Measurements from ENCODE around the gene MYOZ3. TPM values are rescaled to one million over a fixed set of nuclear protein-coding genes. Genes with fewer than 3 reads are reported as not detected.

The MYOZ3 gene
- total RNA-seq, 1 donor from 2014 or later, result 2.6 TPM

GRCh38 chr5:150619359-150620230, 41.5 kb upstream of the MYOZ3 start:
- TF ChIP-seq, protein P1, sequence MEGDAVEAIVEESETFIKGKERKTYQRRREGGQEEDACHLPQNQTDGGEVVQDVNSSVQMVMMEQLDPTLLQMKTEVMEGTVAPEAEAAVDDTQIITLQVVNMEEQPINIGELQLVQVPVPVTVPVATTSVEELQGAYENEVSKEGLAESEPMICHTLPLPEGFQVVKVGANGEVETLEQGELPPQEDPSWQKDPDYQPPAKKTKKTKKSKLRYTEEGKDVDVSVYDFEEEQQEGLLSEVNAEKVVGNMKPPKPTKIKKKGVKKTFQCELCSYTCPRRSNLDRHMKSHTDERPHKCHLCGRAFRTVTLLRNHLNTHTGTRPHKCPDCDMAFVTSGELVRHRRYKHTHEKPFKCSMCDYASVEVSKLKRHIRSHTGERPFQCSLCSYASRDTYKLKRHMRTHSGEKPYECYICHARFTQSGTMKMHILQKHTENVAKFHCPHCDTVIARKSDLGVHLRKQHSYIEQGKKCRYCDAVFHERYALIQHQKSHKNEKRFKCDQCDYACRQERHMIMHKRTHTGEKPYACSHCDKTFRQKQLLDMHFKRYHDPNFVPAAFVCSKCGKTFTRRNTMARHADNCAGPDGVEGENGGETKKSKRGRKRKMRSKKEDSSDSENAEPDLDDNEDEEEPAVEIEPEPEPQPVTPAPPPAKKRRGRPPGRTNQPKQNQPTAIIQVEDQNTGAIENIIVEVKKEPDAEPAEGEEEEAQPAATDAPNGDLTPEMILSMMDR (conservative IDR thresholded peaks at IDR 0.05), result no peak
- H3K4me3 Mint-ChIP-seq, result no peak overlapping the region
- peaks cover 25% of the 10 kb centered on the region for H3K4me1 Mint-ChIP-seq
- no peak for DNase-seq (ENCODE audit: low read depth, low spot score)
- no peaks in the 10 kb centered on the region for H3K9me3 Mint-ChIP-seq
- H3K27me3 Mint-ChIP-seq (ENCODE audit: low read depth), result peaks cover 35% of the 10 kb centered on the region
- no peak overlapping the region for H3K27ac Mint-ChIP-seq (ENCODE audit: unreplicated experiment)
- H3K36me3 Mint-ChIP-seq (ENCODE audit: low read depth), result no peaks in the 10 kb centered on the region

DNA sequence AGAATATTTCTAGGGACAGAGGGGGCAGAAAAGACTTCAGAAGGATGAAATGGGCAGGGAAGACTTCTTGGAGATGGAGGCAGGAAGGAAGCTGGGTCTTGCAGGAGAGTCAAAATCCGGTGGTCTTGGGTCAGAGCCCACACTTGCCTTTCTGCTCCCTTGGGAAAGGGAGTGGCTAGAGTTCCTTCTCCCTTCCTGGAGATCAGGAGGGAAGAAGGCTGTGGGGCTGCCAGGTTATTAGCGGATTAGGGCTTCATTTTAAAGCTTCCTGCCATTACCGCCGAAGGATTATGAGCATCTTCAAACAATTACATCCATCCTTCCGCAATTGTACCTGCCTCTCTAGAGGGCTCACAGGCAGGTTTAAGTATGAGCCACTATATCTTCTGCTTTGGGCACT, 39.8 kb upstream of the MYOZ3 start:
- Mint-ChIP-seq H3K4me1 (peaks cover 14% of the 10 kb centered on the region), H3K27me3 (ENCODE audit: low read depth) (peaks cover 35% of the 10 kb centered on the region), H3K36me3 (ENCODE audit: low read depth) (no peaks in the 10 kb centered on the region), H3K27ac (ENCODE audit: unreplicated experiment) (no peak overlapping the region), H3K4me3 (peak overlapping the region; percentile 12), H3K9me3 (no peaks in the 10 kb centered on the region)
- TF ChIP-seq, protein P1 (conservative IDR thresholded peaks at IDR 0.05), result no peak
- DNase-seq (ENCODE audit: low read depth, low spot score), result no peak

DNA sequence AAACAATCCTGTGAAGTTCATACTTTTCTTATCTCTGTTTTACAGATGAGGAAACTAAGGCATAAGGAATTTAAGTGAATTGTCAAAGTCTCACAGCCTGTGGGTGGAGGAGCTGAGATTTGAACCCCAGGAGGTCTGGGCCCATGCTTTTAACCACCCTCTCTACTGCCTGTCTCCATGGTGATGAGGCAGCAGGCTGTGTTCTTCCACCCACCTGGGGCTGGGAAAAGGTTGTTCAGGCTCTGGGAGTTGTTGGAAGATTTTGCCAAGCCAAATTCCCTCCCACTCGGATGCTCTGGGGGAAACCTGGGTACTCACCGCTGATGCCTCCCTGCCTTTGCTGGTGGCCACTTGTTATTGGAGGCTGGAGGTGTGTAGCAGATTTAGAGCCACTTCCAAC, 38.9 kb upstream of the MYOZ3 start:
- TF ChIP-seq, protein P1 (conservative IDR thresholded peaks at IDR 0.05), result no peak

DNA sequence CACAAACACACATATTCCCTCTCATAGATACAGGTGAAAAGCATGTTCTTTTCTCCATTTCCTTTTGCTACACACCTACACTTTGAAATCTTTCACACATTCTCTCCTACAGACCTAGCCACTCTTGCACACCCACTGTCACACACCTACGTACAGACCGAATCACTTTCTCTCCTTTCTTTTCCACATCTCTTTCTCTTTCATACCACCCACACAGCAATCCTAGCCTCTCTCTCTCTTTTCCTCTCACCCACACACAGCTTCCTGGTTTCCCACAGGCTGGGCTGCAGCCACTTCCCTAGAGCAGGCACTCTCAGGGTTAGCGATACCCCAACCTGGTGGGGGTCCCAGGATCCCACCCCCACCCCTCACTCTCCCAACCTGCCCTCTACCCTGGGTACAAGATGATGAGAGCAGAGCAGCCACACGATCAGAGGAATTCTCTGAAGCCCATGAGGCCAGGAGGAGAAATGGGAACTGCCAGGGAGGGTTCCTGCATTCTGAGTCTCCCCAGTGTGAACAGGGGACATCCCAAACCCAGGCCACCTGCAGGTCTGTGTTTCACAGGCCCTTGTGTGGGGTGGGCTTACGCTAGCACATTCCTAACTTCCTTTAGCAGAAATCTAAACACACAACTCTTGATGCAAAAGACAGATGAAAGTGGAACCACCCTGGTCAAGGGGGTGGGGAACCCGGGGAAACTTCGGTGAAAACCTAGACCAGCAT, 37.7 kb upstream of the MYOZ3 start:
- H3K4me1 Mint-ChIP-seq, result peaks cover 10% of the 10 kb centered on the region
- peaks cover 37% of the 10 kb centered on the region for H3K27me3 Mint-ChIP-seq (ENCODE audit: low read depth)
- no peaks in the 10 kb centered on the region for H3K9me3 Mint-ChIP-seq
- no peak for DNase-seq (ENCODE audit: low read depth, low spot score)
- no peaks in the 10 kb centered on the region for H3K36me3 Mint-ChIP-seq (ENCODE audit: low read depth)
- TF ChIP-seq, protein P1 (conservative IDR thresholded peaks at IDR 0.05), result no peak
- H3K4me3 Mint-ChIP-seq, result no peak overlapping the region
- no peak overlapping the region for H3K27ac Mint-ChIP-seq (ENCODE audit: unreplicated experiment)

More for the DNA sequence above, 38.9 kb upstream of the MYOZ3 start:
- Mint-ChIP-seq H3K4me1 (peaks cover 10% of the 10 kb centered on the region), H3K27me3 (ENCODE audit: low read depth) (peaks cover 34% of the 10 kb centered on the region), H3K4me3 (no peak overlapping the region), H3K27ac (ENCODE audit: unreplicated experiment) (no peak overlapping the region), H3K36me3 (ENCODE audit: low read depth) (no peaks in the 10 kb centered on the region), H3K9me3 (no peaks in the 10 kb centered on the region)
- DNase-seq (ENCODE audit: low read depth, low spot score), result no peak

- H3K9me3 Mint-ChIP-seq, result no peaks in the 10 kb centered on the region
- peaks cover 37% of the 10 kb centered on the region for H3K27me3 Mint-ChIP-seq (ENCODE audit: low read depth)
- no peak overlapping the region for H3K27ac Mint-ChIP-seq (ENCODE audit: unreplicated experiment)
Measured at GRCh38 chr5:150623878-150624216, 37.2 kb upstream of the MYOZ3 start.

More at GRCh38 chr5:150623878-150624216, 37.2 kb upstream of the MYOZ3 start:
- H3K4me3 Mint-ChIP-seq, result peak overlapping the region; percentile 72
- no peak for DNase-seq (ENCODE audit: low read depth, low spot score)
- H3K36me3 Mint-ChIP-seq (ENCODE audit: low read depth), result no peaks in the 10 kb centered on the region
- TF ChIP-seq, protein P1 (conservative IDR thresholded peaks at IDR 0.05), result no peak
- H3K4me1 Mint-ChIP-seq, result peaks cover 10% of the 10 kb centered on the region

All from neural crest cell (in vitro differentiated cells).